ENCODE measurements around the gene MS4A6A.
"Not testable (repeated sequence)": the region's sequence is repeated elsewhere in the genome, so short reads cannot be mapped to it uniquely, and the experiment has no call there.

The MS4A6A gene, protein sequence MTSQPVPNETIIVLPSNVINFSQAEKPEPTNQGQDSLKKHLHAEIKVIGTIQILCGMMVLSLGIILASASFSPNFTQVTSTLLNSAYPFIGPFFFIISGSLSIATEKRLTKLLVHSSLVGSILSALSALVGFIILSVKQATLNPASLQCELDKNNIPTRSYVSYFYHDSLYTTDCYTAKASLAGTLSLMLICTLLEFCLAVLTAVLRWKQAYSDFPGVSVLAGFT

GRCh38 chr11:60182541-60183330 lies at the start of gene MS4A6A:
TSS of gene MS4A6A (minus strand) at chr11:60183083. CDS start at chr11:60181727, 1,356 bp downstream.
- DNase-seq (ENCODE audit: insufficient read length, low spot score) (no peak), FAIRE-seq (no peak)
- no peak for TF ChIP-seq POLR2A (IDR thresholded peaks at IDR 0.05; ENCODE audit: low read depth, low read length)

DNA sequence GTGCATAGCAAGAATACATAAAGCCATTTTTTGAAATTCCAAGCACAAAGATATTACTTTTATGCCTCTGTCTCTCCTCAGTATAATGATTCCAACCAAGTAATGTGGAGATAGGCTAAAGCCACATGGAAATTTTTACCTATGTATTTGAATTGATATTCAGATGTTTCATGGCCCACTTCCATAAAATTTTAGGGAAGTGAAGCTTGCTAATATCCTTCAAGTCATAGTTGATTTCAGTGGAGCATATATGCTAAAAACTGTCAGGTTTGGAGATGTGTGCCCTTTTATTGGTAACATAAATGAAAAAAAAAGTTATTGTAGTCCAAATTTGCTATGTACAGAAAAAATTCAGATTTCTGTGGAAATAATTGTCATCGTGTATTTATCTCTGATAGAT lies 47.8 kb upstream of the MS4A6A start:
- FAIRE-seq (no peak), DNase-seq (ENCODE audit: insufficient read length, low spot score) (no peak)
- TF ChIP-seq POLR2A (IDR thresholded peaks at IDR 0.05; ENCODE audit: low read depth, low read length): no peak

- TF ChIP-seq POLR2A (IDR thresholded peaks at IDR 0.05; ENCODE audit: low read depth, low read length): no peak
- FAIRE-seq: no peak
- DNase-seq (ENCODE audit: insufficient read length, low spot score): no peak
Measured at GRCh38 chr11:60222141-60222540, 39.3 kb upstream of the MS4A6A start.

- FAIRE-seq: no peak
Measured at GRCh38 chr11:60221692-60222091, 38.8 kb upstream of the MS4A6A start.

GRCh38 chr11:60221181-60221580 lies 38.3 kb upstream of the MS4A6A start:
- FAIRE-seq: no peak
- DNase-seq (ENCODE audit: insufficient read length, low spot score): no peak
- TF ChIP-seq POLR2A (IDR thresholded peaks at IDR 0.05; ENCODE audit: low read depth, low read length): no peak

More at GRCh38 chr11:60221692-60222091, 38.8 kb upstream of the MS4A6A start:
- no peak for TF ChIP-seq POLR2A (IDR thresholded peaks at IDR 0.05; ENCODE audit: low read depth, low read length)
- no peak for DNase-seq (ENCODE audit: insufficient read length, low spot score)

DNA sequence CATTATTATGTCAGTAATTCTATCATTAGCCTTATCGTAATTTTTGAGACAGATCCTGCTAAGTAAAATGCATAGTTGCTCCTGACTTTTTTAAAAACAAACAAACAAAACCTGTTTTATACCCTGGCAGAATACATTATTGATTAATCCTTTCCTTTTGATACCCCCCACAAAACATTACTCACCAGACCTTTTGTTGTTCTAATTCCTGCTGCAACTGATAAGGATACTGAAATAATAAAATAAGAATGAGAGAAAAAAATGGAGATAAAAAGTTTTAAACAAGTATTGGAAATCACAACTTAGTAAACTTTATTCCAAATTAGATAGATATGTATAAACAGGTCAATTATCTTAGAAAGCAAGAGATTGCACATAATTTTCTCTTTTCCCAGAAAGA lies 31.5 kb upstream of the MS4A6A start:
- TF ChIP-seq POLR2A (IDR thresholded peaks at IDR 0.05; ENCODE audit: low read depth, low read length): no peak
- no peak for DNase-seq (ENCODE audit: insufficient read length, low spot score)
- FAIRE-seq: no peak

GRCh38 chr11:60211206-60211605 lies 28.3 kb upstream of the MS4A6A start:
- no peak for TF ChIP-seq POLR2A (IDR thresholded peaks at IDR 0.05; ENCODE audit: low read depth, low read length)
- DNase-seq (ENCODE audit: insufficient read length, low spot score) (no peak), FAIRE-seq (no peak)

DNA sequence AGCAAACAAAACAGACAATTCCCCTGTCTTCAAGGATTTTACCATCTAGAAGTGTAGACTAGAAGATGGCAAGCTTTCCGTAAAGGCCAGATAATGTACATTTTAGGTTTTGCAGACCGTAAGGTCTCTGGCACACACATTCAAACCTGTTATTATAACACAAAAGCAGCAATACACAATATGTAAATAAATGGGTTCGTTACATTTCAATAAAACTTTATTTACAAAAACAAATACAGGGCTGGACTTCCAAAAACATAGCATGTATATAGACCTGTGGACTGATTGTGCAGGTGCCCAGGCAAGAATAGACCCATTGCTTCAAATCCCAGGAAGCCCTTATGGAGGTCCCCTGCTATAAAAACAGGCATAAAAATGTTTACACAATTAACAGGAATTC lies 27.1 kb upstream of the MS4A6A start:
- FAIRE-seq: no peak
- no peak for TF ChIP-seq POLR2A (IDR thresholded peaks at IDR 0.05; ENCODE audit: low read depth, low read length)

DNA sequence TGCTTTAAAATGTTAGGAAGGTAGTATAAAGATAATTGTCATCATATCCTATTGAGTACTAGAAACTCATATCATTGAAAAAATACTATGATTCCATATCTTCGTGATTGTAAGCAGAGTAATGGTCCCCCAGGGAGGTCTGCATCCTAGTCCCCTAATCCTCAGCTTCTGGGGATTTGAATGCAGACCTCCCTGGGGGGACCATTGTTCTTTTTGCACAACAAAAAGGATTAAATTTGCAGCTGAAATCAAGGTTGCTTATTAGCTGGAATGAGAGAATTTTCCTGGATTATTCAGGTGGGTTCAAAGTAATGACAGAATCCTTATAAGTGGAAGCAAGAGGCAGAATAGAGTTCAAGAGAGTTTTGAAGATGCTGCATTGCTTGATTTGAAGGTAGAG lies 26.1 kb upstream of the MS4A6A start:
- FAIRE-seq (no peak), DNase-seq (ENCODE audit: insufficient read length, low spot score) (no peak)
- TF ChIP-seq POLR2A (IDR thresholded peaks at IDR 0.05; ENCODE audit: low read depth, low read length): no peak

More for the DNA sequence above, 27.1 kb upstream of the MS4A6A start:
- no peak for DNase-seq (ENCODE audit: insufficient read length, low spot score)

- no peak for FAIRE-seq
- TF ChIP-seq POLR2A (IDR thresholded peaks at IDR 0.05; ENCODE audit: low read depth, low read length): no peak
- no peak for DNase-seq (ENCODE audit: insufficient read length, low spot score)
Measured at GRCh38 chr11:60208146-60208895, 25.4 kb upstream of the MS4A6A start.

DNA sequence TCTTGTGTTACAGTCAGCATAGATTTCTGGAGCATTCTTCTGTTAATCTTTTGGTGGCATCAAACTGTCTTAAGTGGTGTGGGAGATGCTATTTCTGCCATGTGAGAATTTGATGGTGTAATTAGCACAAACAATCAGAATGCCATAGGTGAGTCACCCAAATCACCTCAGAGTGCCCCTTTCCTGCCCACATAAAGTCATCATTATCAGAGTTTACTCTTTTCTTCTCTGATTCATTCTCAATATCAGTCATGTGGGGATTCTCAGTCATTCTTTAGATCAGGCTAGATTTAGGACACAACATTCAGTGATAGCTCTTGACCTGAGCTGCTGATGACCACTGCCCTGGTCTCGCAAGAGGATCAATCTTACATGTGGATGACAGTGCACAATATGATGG lies 23.7 kb upstream of the MS4A6A start:
- TF ChIP-seq POLR2A (IDR thresholded peaks at IDR 0.05; ENCODE audit: low read depth, low read length): no peak
- FAIRE-seq (no peak), DNase-seq (ENCODE audit: insufficient read length, low spot score) (no peak)

DNA sequence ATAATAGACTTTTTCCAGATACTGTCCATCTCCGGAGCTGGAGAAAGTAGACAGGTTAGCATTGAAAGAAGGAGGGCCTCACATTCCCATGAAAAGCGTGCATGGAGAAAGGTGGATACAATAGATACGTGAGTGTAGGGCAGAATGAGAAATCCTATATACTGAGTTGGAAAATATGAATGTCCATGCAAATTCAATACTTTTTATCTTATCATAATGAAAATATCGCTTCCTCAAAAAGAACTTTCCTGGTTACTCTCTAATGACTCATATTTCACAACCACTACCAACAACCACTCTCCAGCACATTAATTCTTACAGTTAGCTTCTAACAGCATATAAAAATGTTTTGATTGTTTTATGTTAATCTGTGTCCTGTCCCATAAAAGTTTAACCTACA lies 22.0 kb upstream of the MS4A6A start:
- no peak for DNase-seq (ENCODE audit: insufficient read length, low spot score)
- TF ChIP-seq POLR2A (IDR thresholded peaks at IDR 0.05; ENCODE audit: low read depth, low read length): no peak
- no peak for FAIRE-seq

GRCh38 chr11:60201334-60201733 lies 18.5 kb upstream of the MS4A6A start:
- not testable (repeated sequence) for DNase-seq (ENCODE audit: insufficient read length, low spot score); FAIRE-seq

GRCh38 chr11:60197442-60197841 lies 14.6 kb upstream of the MS4A6A start:
- FAIRE-seq: no peak
- no peak for DNase-seq (ENCODE audit: insufficient read length, low spot score)
- TF ChIP-seq POLR2A (IDR thresholded peaks at IDR 0.05; ENCODE audit: low read depth, low read length): no peak

All from H54 (cell line).